K562 (cell line): ENCODE measurements around the gene GDF11. TPM values are rescaled to one million over a fixed set of nuclear protein-coding genes. Genes with fewer than 3 reads are reported as not detected.
A peak's percentile ranks its signal among the peaks of the same experiment; 100 is the strongest.

ENCODE experiments used
- ATAC-seq: fragments of 200-7000 bp; cut with Tn5 transposase; 3 replicates; pipeline ENCODE4 v1.9.1; 2020; ENCODE audit warnings: moderate library complexity
- Bru-seq: library from RNA; stranded (reverse); fragments of 400-500 nt; gene quantifications from one replicate; lab custom pipeline; 2021; lab: Mats Ljungman, UMichigan
- BruChase-seq, 2 experiments: library from RNA; stranded (reverse); fragments of 400-500 nt; gene quantifications; one replicate each; lab custom pipeline; 2021; lab: Mats Ljungman, UMichigan
- BruUV-seq: library from RNA; stranded (reverse); fragments of 400-500 nt; replicated peaks from 2 replicates; lab custom pipeline; 2021; lab: Mats Ljungman, UMichigan
- CTCF ChIA-PET: fragments of 300-600 bp; formaldehyde crosslinking; extraction: SDS; loops from one replicate; lab custom pipeline; 2021; ENCODE audit warnings: low intra/inter-chr PET ratio; lab: Yijun Ruan, JAX
- POLR2A ChIA-PET: fragments of 300-600, 350-650 bp; sonication (Branson Sonifier 250); formaldehyde crosslinking; extraction: SDS; loops from one replicate; lab custom pipeline; 2021; ENCODE audit warnings: antibody characterized with exemption, inconsistent platforms; lab: Yijun Ruan, JAX
- DNase-seq, 4 experiments: peaks; one replicate each; pipeline versions ENCODE4 v3.0.0 to v3.0.0-alpha.2; 2011 to 2018; ENCODE audit warnings: low spot score in 3 of 4, mixed read lengths in 3 of 4; ENCODE audit errors: extremely low read depth in 1 of 4
- FAIRE-seq: peaks from 2 replicates; lab custom pipeline; 2011; peaks lifted over from hg19 to GRCh38; lab: Jason Lieb, UNC
- H2AFZ ChIP-seq: 2 replicates; pipeline ENCODE4 v1.6.0; 2011; ENCODE audit warnings: low read depth, low read length, control low read depth, inconsistent platforms
- H3K27ac ChIP-seq: fragments of 200-600 bp; 3 replicates; pipeline ENCODE4 v1.8.0; 2011; ENCODE audit warnings: low read depth, mild to moderate bottlenecking, control low read depth, inconsistent platforms, low read length, moderate library complexity, mixed read lengths; ENCODE audit errors: extremely low read depth
- H3K27me3 ChIP-seq, 2 experiments: fragments of 300-600 bp in 1 of 2; 2 replicates in 1 of 2; 3 replicates in 1 of 2; pipeline versions ENCODE4 v1.6.0 to v1.8.0; 2011; ENCODE audit warnings: inconsistent platforms in 2 of 2, low read length in 2 of 2, mild to moderate bottlenecking in 1 of 2, mixed read lengths in 1 of 2, moderate library complexity in 1 of 2; ENCODE audit not compliant: control insufficient read depth in 2 of 2, insufficient read depth in 2 of 2
- H3K36me3 ChIP-seq: fragments of 300-600 bp; 3 replicates; pipeline ENCODE4 v1.8.0; 2011; ENCODE audit warnings: mild to moderate bottlenecking, low read length, inconsistent platforms; ENCODE audit not compliant: control insufficient read depth, insufficient read depth
- H3K4me1 ChIP-seq, 2 experiments: fragments of 200-600 bp in 1 of 2; replicated peaks in 1 of 2; 2 replicates in 1 of 2; 3 replicates in 1 of 2; pipeline versions ENCODE4 v1.5.1 to v1.8.0; 2011; ENCODE audit warnings: inconsistent platforms in 2 of 2, low read length in 2 of 2, mild to moderate bottlenecking in 1 of 2, mixed read lengths in 1 of 2, moderate library complexity in 1 of 2; ENCODE audit not compliant: control insufficient read depth in 2 of 2, insufficient read depth in 2 of 2
- H3K4me2 ChIP-seq: 2 replicates; pipeline ENCODE4 v1.6.1; 2011; ENCODE audit warnings: low read length, control low read depth, inconsistent platforms, mixed read lengths; ENCODE audit not compliant: insufficient read depth
- H3K4me3 ChIP-seq: fragments of 200-600 bp; sonication (generic), shearing (Covaris generic); 2 replicates; pipeline ENCODE4 v1.5.1; 2016; ENCODE audit warnings: control low read depth, inconsistent platforms
- H3K79me2 ChIP-seq: fragments of 200-600 bp; 3 replicates; pipeline ENCODE4 v1.8.0; 2011; ENCODE audit warnings: low read length, inconsistent platforms; ENCODE audit not compliant: control insufficient read depth, insufficient read depth
- H3K9ac ChIP-seq, 2 experiments: 2 replicates each; pipeline versions ENCODE4 v1.6.0 to v1.6.1; 2011; ENCODE audit warnings: low read depth in 2 of 2, low read length in 2 of 2, control low read depth in 1 of 2, inconsistent platforms in 1 of 2, mild to moderate bottlenecking in 1 of 2, mixed read lengths in 1 of 2; ENCODE audit not compliant: insufficient read depth in 1 of 2
- H3K9me1 ChIP-seq: one replicate; pipeline ENCODE4 v1.6.0; 2011; ENCODE audit warnings: inconsistent platforms, mild to moderate bottlenecking, low read length, moderate library complexity; ENCODE audit not compliant: control insufficient read depth, insufficient read depth
- H3K9me3 ChIP-seq: replicated peaks from 2 replicates; pipeline ENCODE4 v1.5.1; 2011; ENCODE audit warnings: low read depth, low read length, inconsistent platforms; ENCODE audit not compliant: control insufficient read depth, insufficient read depth
- H4K20me1 ChIP-seq: replicated peaks from 2 replicates; pipeline ENCODE4 v1.6.1; 2011; ENCODE audit warnings: low read length, inconsistent platforms, mixed read lengths; ENCODE audit not compliant: control insufficient read depth, insufficient read depth
- ADNP ChIP-seq: fragments of 200-800 bp; sonication (Bioruptor generic); IDR thresholded peaks from 2 replicates; pipeline ENCODE4 v1.6.1; 2016; ENCODE audit warnings: missing genetic modification characterization, missing compliant biosample characterization
- CBX2 ChIP-seq: fragments of 200-600 bp; sonication (generic); IDR thresholded peaks from one replicate; pipeline ENCODE4 v1.6.1; 2012; ENCODE audit warnings: mild to moderate bottlenecking, low read length, inconsistent platforms; ENCODE audit not compliant: insufficient read depth, poor library complexity, severe bottlenecking
- GATAD2A ChIP-seq: fragments of 450-650 bp; IDR thresholded peaks from 2 replicates; pipeline ENCODE4 v1.6.1; 2017
- HOMEZ ChIP-seq: fragments of 250-450 bp; sonication (Bioruptor Pico); IDR thresholded peaks from 2 replicates; pipeline ENCODE4 v1.4.0; 2020; ENCODE audit warnings: mild to moderate bottlenecking, moderate library complexity
- SMARCA5 ChIP-seq: fragments of 450-650 bp; IDR thresholded peaks from 2 replicates; pipeline ENCODE4 v1.6.1; 2016
- SMARCC2 ChIP-seq: fragments of 450-650 bp; IDR thresholded peaks from 2 replicates; pipeline ENCODE4 v1.6.1; 2017; ENCODE audit warnings: antibody characterized with exemption, moderate library complexity, mild to moderate bottlenecking, low read depth
- SRSF3 ChIP-seq: fragments of 200-400 bp; formaldehyde crosslinking; IDR thresholded peaks from 2 replicates; pipeline ENCODE4 v1.6.1; 2016; ENCODE audit warnings: mild to moderate bottlenecking, low read length, moderate library complexity; ENCODE audit not compliant: insufficient read depth
- TAF7 ChIP-seq: fragments of 450-650 bp; IDR thresholded peaks from 2 replicates; pipeline ENCODE4 v1.6.1; 2016; ENCODE audit warnings: missing genetic modification characterization, missing compliant biosample characterization
- TSHZ1 ChIP-seq: fragments of 250-450 bp; sonication (Bioruptor Pico); IDR thresholded peaks from 2 replicates; pipeline ENCODE4 v1.4.0; 2020; ENCODE audit warnings: mild to moderate bottlenecking, moderate library complexity
- ZC3H11A ChIP-seq: IDR thresholded peaks from 2 replicates; pipeline ENCODE4 v1.6.1; 2012; ENCODE audit warnings: low read depth, low read length, improper control_type of control experiment
- ZKSCAN1 ChIP-seq: fragments of 150-350 bp; IDR thresholded peaks from 2 replicates; pipeline ENCODE4 v1.6.1; 2016; ENCODE audit warnings: low read depth, low read length
- WGBS: fragments of 100-300 bp; shearing (Covaris generic); methylation state at CpG from one replicate; pipeline ENCODE4 v1.1.6; 2016; ENCODE audit warnings: low coverage, mixed read lengths; ENCODE audit not compliant: insufficient coverage; ENCODE audit errors: missing lambda C conversion rate; 5-methylcytosine and 5-hydroxymethylcytosine counted together
- in situ Hi-C: fragments of 300-500 bp; cut with MboI; formaldehyde crosslinking; loops from 4 replicates; pipeline ENCODE4 v1.15.0; 2018; ENCODE audit warnings: inconsistent platforms, mixed read lengths
- intact Hi-C: fragments of 100-400 bp; cut with micrococcal nuclease; formaldehyde crosslinking; loops from 2 replicates; pipeline ENCODE4 v1.14.2; 2022
- long read RNA-seq, 3 experiments: library from polyadenylated mRNA in 2 of 3; library from RNA in 1 of 3; unstranded in 2 of 3; stranded (forward) in 1 of 3; transcript quantifications; one replicate each; pipeline ENCODE4 v2.0.0, GENCODE V29; 2019 to 2022
- polyA minus RNA-seq, 3 experiments: library from RNA; depleted of rRNA, polyadenylated mRNA; stranded (reverse); fragments of >200 nt; gene quantifications; 2 replicates each; pipeline ENCODE4 v1.2.3, GENCODE V29; 2011
- polyA plus RNA-seq, 8 experiments: library from polyadenylated mRNA; depleted of rRNA in 4 of 8; stranded (reverse) in 5 of 8; unstranded in 3 of 8; fragments of >200 nt; fragmentation: Nextera tagmentation in 2 of 8; fragmentation: Illumina TruSeq in 1 of 8; extraction: Ambion mirVana in 2 of 8; extraction: Trizol in 1 of 8; gene quantifications; 2 replicates each; pipeline versions ENCODE4 v1.2.1 to v1.2.3, GENCODE V29; 2011 to 2014; ENCODE audit warnings: inconsistent platforms in 1 of 8, missing spikeins in 1 of 8
- total RNA-seq, 7 experiments: library from RNA; depleted of rRNA in 6 of 7; stranded (reverse); fragments of >200 nt in 6 of 7; fragmentation: Illumina TruSeq in 2 of 7; extraction: Trizol in 2 of 7; gene quantifications; 2 replicates each; pipeline versions ENCODE4 v1.2.1 to v1.2.3, GENCODE V29; 2011 to 2021; ENCODE audit warnings: low replicate concordance in 1 of 7

Gene GDF11
- total RNA-seq (2011; cell fraction: chromatin; rRNA removed; ENCODE audit: low replicate concordance) = 9.2 and 9.9 TPM in 2 replicates
- 5.4 and 6.5 TPM in 2 replicates for total RNA-seq (2011; cell fraction: nucleolus; rRNA removed)
- total RNA-seq (2011; cell fraction: nucleoplasm; rRNA removed) = 6.2 and 7.9 TPM in 2 replicates
- 2.4 and 6.5 TPM in 2 replicates for total RNA-seq (2014; rRNA removed)
- total RNA-seq (2014; rRNA removed; fragmentation: Illumina TruSeq; extraction: Trizol) = 4.3 and 4.7 TPM in 2 replicates
- 4.9 and 5.2 TPM in 2 replicates for total RNA-seq (2015; rRNA removed; fragmentation: Illumina TruSeq; extraction: Trizol)
- total RNA-seq (2021) = 15.7 and 19.9 TPM in 2 replicates
- 4.2 and 4.8 TPM in 2 replicates for polyA plus RNA-seq (2011; rRNA removed)
- polyA plus RNA-seq (2011; cell fraction: cytosol; rRNA removed) = 4.7 and 10.2 TPM in 2 replicates
- polyA plus RNA-seq (2011; cell fraction: nucleus; rRNA removed) = 4.3 and 9.6 TPM in 2 replicates
- polyA plus RNA-seq (2012) = 11.4 and 16.1 TPM in 2 replicates
- polyA plus RNA-seq (2014; fragmentation: Illumina TruSeq; extraction: Trizol) = 10.3 and 10.5 TPM in 2 replicates
- polyA plus RNA-seq (2014; fragmentation: Nextera tagmentation; extraction: Ambion mirVana) = 1 to 10 TPM; 1.4 to 1.6 TPM
- 9.7 and 14.2 TPM in 2 replicates for polyA plus RNA-seq (2014; rRNA removed)
- 2.9 and 3.7 TPM in 2 replicates for polyA minus RNA-seq (2011; rRNA and poly(A)+ RNA removed)
- polyA minus RNA-seq (2011; cell fraction: cytosol; rRNA and poly(A)+ RNA removed) = 5.1 and 5.4 TPM in 2 replicates
- polyA minus RNA-seq (2011; cell fraction: nucleus; rRNA and poly(A)+ RNA removed) = 2.7 and 4.2 TPM in 2 replicates
- percentile 76 among the genes with signal in this experiment for Bru-seq, nascent RNA
- percentile 65 among the genes with signal in this experiment for BruChase-seq, experiment 1, labeled RNA remaining after a 2-hour chase
- BruChase-seq, experiment 2, labeled RNA remaining after a 6-hour chase = percentile 66 among the genes with signal in this experiment
- long read RNA-seq, experiment 1, full-length matches to known transcripts = 9 of 48 reads
- long read RNA-seq, experiment 1, partial matches to known transcripts = 4 of 48 reads
- long read RNA-seq, experiment 1, other reads (novel, unspliced or antisense) = 35 of 48 reads
- long read RNA-seq, experiment 2, full-length matches to known transcripts = 19 of 38 reads
- long read RNA-seq, experiment 2, partial matches to known transcripts = 0 of 38 reads
- long read RNA-seq, experiment 2, other reads (novel, unspliced or antisense) = 19 of 38 reads
- long read RNA-seq, experiment 3, partial matches to known transcripts = 0 of 3 reads
- long read RNA-seq, experiment 3, other reads (novel, unspliced or antisense) = 3 of 3 reads

GRCh38 chr12:55742719-55743405 lies at the start of gene GDF11:
GDF11 (plus strand) TSS chr12:55743122; CDS start chr12:55743317, 195 bp downstream.
- peak; percentile 76 for FAIRE-seq
- DNase-seq = peak; percentile 87 to 92 (median 90)
- TF ChIP-seq ADNP (no peak), SMARCA5 (peak; percentile 90), TSHZ1 (no peak), GATAD2A (peak; percentile 96), SMARCC2 (peak; percentile 62; the same call in 1 of the 2 replicates), TAF7 (tag) (0 out of 2 replicates have a peak, but pooled peaks have one; percentile 16), ZKSCAN1 (no peak), HOMEZ (CRISPR knock-in tag) (no peak), SRSF3 (no peak), ZC3H11A (no peak), CBX2 (no peak)

More at GRCh38 chr12:55742719-55743405, at the start of gene GDF11:
- no peaks in the 10 kb centered on the region; the same call in 1 of the 2 replicates for H3K9me3 ChIP-seq
- in situ Hi-C loops (no loop called here), intact Hi-C loops (loop anchor here (2.0 kb wide), 1 partner anchor 184 kb away; the partner anchor contains the start of gene PYM1)
- H3K9me1 ChIP-seq = no peaks in the 10 kb centered on the region
- ChIA-PET POLR2A (interaction anchor here (0.6 to 4.5 kb wide), 6 partner anchors 12 to 430 kb away, joined by 3 to 44 read pairs (median 3); partner anchors contain the start of gene CD63), CTCF (interaction anchor here (0.6 to 1.1 kb wide), 2 partner anchors 447 to 728 kb away, joined by 3 to 4 read pairs; no protein-coding TSS in a partner anchor)
- no peaks in the 10 kb centered on the region for H4K20me1 ChIP-seq
- peaks cover 38 to 44% of the 10 kb centered on the region in 2 experiments for H3K4me1 ChIP-seq
- peak within 1 kb of the TSS; percentile 86 for H3K4me3 ChIP-seq
- WGBS = 0% methylated on average over 1 of the region's 53 CpGs
- no TSS peak for BruUV-seq
- H3K4me2 ChIP-seq = peak within 1 kb of the TSS; percentile 96
- peak within 1 kb of the TSS; percentile 89 for H2AFZ ChIP-seq
- no peaks in the 10 kb centered on the region for H3K27me3 ChIP-seq
- peak within 1 kb of the TSS; percentile 67 to 98 for H3K9ac ChIP-seq
- H3K27ac ChIP-seq = peak within 1 kb of the TSS; percentile 64
- peaks cover 38% of the 10 kb centered on the region for H3K79me2 ChIP-seq
- peaks cover 18% of the 10 kb centered on the region; the same call in 2 of the 3 replicates for H3K36me3 ChIP-seq
- ATAC-seq = peak; percentile 78
